Measurements from ENCODE around the gene CD2. TPM values are rescaled to one million over a fixed set of nuclear protein-coding genes. Genes with fewer than 3 reads are reported as not detected.

CD2 gene
- polyA plus RNA-seq, 12 donors: 0.21 to 3.1 (median 0.32) TPM; not detected in 3

DNA sequence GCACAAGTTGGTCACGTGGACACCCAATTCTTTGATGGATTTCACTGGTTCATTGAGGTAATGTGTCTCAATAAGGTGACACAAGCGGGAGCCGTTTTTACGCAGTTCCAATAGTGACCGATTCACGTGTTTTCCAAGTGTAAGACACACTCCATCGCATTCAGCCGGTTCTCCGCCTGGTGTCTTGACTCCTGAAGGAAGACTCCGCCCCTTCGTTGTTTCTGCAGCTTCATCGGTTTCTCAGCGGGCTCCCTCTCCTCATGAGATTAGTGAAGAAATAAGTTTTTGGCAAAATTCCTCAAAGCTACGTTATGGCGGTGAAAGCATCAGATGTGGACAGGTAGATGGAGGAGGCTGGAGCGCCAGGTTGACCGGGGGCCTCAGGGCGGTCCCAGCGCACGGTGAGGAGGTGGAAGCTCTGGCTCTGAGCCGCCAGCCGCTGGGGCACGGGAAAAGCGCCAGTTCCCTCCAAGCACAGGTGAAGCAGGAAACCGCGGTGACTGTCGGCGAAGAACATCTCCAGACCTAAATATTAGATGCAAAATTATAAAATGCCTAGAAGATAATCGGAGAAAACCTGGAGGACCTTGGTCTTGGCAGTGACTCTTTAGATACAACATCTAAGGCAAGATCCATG lies 21.0 kb downstream of the CD2 start:
- DNase-seq: no peak

DNA sequence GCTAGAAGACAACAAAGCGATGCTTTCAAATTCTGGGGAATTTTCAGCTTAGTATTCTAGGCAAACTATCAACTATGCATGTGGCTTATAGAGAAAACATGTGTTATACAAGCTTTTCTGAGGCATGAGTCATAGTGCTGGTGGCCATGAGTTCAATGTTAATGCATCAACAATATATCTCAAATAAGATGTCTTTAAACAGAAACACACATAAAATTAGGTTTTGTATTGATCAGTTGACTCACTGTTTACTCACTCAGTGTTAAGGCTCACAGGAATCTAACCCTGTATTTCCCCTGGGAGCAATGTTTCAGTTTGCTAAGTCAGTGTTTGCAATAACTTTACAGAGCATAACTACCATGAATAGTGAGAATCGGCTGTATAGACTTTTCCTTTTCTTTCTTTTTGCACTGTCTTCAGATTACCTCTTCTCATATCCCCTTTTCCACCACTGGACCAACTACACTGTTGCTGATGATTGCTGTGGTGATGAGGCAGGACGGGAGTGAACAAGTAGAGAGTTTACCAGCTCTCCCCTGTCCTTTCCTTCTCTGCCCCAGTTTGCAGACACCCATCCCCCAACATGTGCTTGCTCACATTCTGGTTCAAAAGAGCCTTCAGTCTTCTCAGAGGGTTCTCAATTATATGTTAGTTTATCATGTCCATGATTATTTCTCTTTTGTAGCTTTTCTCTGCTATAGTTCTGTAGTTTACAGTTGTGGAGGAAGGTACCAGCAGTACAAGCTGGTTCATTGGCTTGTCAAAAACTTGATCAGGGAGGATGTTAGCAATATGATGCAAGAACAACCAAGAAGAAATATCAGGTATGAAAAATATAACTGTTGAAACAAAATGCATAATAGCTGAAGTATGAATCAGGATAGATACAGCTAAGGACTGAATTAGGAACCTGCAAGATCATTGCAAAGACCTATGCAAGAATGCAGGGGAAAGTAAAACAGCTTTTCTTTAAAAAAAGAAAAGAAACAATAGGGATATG lies 23.9 kb downstream of the CD2 start:
- no peak for DNase-seq

DNA sequence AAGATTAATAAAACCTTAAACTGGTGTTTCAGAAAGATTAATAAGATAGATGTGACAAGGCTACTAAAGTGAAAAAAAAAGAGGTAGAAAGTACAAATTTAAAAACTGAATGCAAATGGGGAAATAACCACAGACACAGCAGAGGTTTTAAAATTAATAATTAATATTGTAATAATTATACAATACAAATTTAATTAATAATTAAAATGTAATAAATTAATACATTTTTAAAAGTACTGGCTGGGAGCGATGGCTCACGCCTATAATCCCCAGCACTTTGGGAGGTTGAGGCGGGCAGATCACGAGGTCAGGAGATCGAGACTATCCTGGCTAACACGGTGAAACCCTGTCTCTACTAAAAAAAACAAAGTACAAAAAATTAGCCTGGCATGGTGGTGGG lies 26.8 kb downstream of the CD2 start:
- no peak for DNase-seq

DNA sequence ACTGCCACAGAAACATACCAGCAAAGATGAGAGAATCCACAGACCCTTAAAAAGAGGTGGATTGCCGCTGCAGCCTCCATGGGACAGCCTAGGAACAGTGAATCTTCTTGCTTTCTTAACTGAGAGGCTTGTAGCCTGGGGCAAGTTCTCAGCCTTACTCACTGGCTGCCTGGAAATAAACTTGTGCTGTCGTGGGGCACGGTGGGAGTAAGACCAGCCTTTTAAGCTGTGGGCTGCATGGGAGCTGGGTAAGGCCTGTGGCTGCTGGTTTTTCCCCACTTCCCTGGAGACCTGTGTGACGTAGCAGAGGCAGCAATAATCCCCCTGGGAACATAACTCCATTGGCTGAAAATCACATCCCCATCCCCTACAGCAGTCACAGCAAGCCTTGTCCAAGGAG lies 30.8 kb downstream of the CD2 start:
- no peak for DNase-seq

DNA sequence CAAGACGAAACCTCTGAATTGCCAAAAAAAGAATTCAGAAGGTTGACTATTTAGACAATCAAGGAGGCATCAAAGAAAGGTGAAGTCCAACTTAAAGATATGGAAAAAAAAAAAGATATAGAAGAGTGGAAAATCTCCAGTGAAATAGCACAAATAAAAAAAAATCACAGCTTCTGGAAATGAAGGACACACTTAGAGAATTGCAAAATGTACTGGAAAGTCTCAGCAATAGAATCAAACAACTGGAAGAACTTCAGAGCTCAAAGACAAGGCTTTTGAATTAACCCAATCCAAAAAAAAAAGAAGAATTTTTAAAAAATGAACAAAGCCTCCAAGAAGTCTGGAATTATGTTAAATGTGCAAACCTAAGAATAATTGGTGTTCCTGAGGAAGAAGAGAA lies 31.8 kb downstream of the CD2 start:
- no peak for DNase-seq

DNA sequence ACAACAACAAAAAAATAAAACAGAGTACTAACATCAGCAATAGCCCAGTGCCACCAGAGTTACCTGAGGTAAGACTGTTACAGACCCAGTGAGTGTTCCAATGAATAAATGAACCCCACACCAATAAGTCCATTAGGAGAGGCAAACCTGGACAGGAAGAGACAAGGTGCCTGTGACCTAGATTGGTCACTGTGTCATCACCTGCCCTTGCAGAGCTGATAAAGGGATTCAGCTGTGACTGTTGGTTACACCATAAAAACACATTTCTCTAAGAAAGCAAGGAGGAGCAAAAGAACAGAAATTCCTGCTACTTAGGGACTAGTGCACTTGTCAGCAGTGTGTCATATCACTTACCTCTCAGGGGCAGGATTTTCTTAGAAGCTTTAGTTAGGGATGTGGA lies 37.5 kb downstream of the CD2 start:
- no peak for DNase-seq

DNA sequence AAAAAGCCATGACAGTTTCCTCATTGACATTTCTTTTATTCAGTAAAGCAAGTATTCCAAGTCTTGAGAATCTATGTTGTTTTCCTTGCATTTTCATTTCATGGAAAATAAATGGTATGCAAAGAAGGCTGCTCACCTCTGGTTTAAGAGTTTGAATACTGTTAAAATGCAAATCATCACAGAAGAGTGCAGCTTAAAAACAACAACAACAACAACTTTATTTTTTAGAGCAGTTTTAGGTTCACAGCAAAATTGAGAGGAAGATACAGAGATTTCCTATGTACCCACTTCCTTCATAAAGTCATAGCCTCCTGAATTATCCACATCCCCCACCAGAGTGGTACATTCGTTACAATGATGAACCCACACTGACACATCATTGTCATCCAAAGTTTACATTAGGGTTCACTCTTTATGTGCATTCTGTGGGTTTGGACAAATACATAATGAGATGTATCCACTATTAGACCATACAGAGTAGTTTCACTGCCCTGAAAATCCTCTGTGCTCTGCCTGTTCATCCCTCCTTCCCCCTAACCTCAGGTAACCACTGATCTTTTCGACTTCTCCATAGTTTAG lies 39.2 kb downstream of the CD2 start:
- no peak for DNase-seq

DNA sequence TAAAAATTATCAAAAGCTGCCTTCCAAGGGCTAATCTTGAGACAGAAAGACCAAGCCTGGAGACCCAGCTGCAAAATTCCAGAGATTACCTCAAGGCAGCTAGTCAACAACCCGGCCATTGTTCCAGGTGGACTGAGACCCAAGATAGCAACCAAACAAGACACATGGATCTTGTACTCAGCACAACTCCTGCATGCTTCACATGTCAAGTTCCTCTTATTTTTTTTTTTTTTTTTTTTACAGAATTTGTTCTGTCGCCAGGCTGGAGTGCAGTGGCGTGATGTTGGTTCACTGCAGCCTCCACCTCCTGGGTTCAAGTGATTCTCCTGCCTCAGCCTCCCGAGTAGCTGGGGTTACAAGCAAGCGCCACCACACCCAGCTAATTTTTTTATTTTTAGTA lies 40.1 kb downstream of the CD2 start:
- DNase-seq: no peak

DNA sequence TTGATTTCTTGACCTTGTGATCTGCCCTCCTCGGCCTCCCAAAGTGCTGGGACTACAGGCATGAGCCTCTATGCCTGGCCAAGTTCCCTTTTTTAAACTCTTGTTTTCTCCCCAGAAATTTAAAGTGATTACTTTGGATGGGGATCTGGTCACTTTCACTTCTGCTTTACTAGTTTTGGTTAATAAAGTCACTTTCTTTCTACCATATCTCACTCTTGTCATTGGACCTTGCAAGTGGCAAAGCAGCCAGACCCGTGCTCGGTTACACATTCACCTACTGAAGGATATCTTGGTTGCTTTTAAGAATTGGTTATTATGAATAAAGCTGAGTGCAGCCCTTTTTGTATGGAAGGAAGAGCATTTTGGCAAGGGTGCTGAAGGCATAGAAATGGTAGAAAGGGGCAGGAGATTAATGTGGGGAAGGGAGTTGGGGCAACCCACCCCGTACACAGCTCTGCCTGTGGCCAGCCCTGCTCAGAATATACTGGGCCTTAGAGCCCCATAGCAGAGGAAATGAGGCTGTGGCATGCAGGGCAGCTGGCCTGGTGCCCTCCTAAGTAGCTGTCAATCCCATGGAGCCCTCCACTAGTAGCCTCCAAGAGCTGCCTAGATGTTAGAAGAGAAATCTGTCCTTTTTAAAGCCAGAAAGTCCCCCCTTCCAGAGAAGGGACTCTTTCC lies 40.7 kb downstream of the CD2 start:
- DNase-seq: no peak

DNA sequence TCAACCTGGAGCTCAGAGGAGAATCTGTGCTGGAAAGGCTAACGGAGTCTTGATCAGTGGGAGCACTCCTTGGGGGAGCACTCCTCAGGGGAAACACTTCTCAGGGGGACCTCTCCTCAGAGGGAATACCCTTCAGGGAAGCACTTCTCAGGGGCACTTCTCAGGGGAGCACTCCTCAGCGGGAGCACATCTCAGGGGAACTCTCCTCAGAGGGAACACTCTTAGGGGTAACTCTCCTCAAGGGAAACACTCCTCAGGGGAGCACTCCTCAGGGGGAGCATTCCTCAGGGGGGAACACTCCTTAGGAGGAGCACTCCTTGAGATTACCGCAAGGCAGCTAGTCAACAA lies 41.2 kb downstream of the CD2 start:
- DNase-seq: no peak

DNA sequence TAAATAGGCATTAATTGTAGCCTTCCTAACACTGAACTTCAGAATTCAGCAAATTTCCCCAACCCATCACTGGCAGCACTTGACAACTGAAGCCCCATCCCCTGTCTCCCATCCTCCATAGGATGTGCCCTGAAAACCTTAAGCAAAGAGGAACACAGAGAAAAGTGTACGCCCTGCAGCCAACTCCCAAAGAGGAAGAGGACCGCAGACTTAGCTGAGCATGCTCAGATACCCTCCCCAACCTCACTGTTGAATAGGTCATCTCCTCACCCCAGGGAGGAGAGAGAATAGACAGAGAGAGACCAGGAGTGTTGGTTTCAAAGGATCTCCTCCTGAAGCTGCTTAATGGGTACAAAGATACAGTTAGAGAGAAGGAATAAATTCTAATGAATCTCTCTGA lies 50.5 kb downstream of the CD2 start:
- no peak for DNase-seq

DNA sequence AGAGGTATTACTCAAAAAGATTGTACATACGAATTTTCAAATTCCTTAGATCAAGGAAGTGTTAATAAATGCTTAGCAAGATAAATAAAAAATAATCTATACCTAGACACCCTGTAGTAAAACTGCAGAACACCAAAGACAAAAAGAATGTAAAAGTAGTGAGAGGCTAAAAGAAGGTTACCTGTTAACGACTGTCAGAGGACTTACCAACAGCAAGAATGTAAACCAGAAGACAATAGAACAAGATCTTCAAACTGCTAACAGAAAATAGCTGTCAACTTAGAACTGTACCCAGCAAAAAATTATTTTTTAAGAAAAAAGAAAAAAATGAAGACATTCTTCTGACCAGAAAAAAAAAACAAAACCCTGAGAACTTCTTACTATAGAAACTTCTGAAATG lies 51.2 kb downstream of the CD2 start:
- no peak for DNase-seq

DNA sequence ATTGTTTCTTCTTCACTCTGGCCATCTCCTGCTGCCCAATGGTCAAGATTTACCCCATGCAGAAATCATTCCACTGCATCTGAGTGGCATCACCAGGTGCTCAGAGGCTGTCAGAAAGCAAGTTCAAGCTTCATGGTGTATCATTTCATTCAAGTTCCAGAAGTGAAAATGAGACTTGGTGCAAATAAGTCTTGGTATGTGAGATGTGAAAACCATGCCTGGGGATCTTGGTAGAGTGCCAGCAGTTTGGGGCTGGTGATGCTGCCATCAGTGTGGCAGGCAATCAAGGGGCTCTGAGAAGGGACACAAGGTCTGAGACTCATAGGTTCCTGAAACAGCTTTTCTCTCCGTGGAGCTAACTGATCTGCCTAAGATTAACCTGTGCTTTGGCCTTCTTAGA lies 52.0 kb downstream of the CD2 start:
- peak; percentile 21 for DNase-seq

DNA sequence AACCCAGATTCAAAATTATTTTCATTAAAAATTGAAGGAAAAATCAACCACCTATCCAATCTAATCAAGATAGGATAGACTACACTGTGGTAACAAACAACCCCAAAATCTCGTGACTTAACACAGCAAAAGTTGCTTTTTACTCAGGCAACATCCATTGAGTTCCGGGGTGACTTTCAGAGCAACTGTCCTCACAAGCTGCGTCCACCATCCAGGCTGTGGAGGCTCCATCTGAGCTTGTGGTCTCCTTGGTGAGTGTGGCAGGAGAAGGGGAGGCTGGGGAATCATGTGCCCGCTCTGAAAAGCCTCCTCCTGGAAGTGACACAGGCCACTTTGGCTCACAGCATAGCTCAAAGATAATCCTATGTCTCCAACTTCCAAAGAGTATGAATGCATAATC lies 52.4 kb downstream of the CD2 start:
- DNase-seq: no peak

DNA sequence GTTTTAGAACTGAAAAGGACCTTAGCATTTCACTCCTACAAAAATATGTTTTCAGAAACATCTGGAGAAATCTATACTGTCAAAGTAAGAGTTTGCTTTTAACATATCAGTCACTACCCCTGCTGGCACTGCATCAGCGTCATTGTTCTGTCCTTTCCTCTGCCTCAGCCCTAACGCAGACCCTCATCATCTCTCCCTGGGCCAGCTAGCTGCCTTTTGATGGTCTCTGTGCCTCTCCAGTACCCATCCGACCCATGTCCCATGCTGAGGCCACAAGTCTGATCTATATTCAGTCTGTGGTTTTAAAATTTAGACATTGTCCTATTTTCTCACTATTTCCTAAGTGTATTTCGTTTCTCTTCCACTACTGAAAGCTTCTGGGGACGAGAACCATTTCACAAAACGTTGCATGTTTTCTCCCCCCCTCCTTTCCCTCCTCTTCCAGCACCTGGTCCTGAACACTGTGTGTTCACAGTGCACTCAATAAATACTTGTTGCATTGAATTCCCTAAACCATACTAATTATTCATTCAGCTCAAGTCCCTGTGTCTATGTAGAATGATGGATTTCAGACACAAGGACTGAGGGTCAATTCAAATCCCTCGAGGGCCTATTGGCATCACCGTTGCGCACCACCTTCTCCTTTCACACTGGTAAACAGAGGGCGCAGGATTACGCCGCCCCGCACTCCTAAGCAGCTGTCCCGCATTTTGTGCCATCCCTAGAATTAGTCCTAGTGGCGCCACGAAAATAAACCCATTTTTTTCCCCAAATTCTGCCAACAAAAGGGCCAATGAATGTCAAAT lies 53.4 kb downstream of the CD2 start:
- DNase-seq: no peak

DNA sequence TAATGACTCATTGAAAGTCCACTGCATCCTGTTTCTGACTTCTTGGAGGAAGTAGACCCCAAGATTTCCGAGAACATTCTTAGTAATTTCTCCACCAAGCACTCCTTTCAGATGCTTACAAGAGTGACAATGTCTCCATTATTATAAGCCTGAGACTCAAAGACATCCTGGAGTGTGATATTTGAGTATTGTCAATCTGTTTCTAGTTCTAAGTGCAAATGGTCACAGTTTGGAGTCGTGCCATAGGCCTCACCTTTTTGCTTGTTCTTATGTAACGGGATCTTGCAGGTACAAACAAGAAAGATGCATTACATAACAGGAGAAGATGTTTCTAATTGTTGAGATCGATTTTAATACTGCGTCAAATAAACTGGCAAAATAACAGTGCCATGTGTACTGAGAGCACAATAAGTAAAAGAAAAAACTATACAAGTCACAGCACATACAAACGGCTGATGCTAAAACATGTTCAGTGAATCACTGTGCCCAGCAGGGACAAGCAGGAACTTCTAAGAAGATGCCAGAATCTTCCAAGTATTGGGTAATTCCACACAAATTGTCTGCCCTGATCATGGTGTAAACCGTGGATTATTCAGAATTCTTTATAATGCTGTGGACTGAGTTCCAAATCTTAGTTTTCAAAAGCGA lies 54.1 kb downstream of the CD2 start:
- DNase-seq: no peak

DNA sequence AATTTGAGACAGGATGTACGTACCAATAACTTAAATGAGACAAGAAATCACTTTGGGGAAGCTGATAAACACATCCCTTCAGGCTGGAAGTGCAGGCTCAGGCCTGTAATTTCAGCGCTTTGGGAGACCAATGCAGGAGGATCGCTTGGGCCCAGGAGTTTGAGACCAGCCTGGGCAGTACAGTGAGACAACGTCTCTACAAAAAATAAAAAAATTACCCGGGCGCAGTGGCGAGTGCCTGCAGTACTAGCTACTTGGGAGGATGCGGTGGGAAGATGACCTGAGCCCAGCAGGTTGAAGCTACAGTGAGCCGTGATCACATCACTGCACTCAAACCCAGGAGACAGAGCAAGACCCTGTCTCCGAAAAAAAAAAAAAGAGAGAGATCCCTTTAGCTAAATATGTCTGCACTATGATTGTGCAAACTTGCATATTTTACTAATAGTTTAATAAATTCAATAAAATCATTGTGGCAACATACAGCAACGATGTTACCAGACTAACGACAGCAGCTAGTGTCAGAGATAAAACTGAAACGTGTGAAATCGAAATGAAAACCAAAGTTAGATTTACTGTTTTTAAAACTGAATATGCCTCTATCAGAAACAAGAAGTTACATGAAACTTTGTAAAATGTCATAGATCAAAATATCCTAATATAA lies 54.7 kb downstream of the CD2 start:
- DNase-seq: no peak

DNA sequence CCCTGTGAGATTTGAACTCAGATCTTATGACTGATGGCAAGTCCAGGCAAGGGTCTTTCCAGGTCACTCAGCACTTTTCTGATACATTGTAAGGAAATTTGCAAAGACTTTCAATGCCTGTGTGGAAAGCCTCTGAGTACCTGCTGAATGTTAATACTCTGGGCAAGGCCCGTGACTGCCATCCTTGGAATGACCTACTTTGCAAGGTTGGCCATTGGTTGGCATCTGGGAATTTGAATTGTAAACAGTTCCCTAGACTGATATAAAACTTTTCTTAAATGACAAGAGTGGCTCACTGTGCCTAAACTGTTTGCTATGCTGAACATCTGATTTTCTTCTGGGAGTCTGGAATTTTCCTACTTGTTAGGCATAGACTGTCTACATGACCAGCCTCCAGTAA lies 57.1 kb downstream of the CD2 start:
- DNase-seq: no peak

DNA sequence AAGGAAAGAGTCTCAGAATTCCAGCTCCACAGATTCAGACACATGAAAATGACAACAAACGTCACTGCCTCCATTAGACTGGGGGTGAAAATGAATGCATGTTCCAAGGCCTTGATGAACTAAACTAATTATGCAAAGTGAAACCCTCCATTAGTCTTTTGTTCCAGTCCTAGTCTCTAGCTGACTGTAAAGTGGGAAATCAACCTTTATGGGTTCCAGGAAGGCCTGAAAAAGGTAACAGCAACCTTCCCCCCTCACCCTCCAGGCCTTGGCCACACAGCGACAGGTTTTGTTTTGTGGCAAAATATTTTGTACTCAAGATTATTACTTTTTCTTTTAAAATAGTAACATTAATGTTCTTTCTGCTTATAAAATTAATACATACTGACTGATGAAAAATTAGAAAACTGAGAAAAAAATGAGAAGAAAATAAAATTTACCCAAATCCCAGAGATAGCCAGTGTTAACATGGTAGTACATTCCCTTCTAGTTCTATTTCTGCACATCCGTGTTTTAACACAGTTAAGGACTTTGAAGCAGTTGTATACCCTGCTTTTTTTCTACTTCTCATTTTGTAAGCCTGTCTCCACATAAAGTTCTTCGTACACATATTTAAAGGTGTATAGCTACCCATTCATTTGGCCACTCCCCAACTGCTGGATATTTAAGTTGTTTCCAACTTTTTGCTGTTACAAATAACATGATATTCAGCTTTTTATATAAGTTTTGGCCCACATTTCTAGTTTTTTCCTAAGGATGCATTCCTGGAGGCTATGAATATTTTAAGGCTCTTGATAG lies 60.9 kb downstream of the CD2 start:
- no peak for DNase-seq

DNA sequence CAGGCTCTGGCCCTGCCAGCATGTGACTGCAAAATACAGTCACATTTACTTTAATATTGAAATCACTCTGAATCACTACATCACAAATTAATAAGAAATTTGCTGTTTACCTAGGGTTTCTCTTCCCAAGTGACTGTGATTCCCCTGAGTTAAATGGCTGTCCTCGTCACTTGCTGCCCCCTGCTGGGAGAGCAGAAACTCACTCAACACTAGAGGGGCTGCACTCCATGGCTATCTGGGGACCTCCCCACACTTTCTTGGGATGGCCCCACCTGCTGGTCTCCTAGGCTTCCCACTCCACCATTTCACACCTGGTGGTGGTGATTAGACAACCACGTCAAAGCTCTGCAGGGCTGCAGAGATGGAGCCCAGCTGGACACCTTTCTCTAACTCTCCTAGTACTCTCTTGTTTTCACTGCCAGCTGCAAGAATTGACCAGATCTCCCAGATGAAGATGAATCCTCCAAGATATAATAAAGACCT lies 63.4 kb downstream of the CD2 start:
- no peak for DNase-seq

Measured in muscle of arm (tissue), 12 donors.